GM23338 (cell line): Measurements from ENCODE around the gene TGFBR3. TPM values are rescaled to one million over a fixed set of nuclear protein-coding genes. Genes with fewer than 3 reads are reported as not detected.

Experiments
- ATAC-seq: fragments of 200-7000 bp; cut with Tn5 transposase; 3 replicates; pipeline ENCODE4 v1.9.1; 2020
- DNase-seq: peaks from one replicate; pipeline ENCODE4 v3.0.0-alpha.2; 2015; ENCODE audit warnings: low spot score
- H2AFZ ChIP-seq: fragments of 200-600 bp; sonication (generic); 2 replicates; pipeline ENCODE4 v1.8.0; 2016; ENCODE audit warnings: antibody characterized with exemption, mild to moderate bottlenecking, moderate library complexity
- H3F3A ChIP-seq: fragments of 200-600 bp; sonication (generic); replicated peaks from 2 replicates; pipeline ENCODE4 v1.8.0; 2017; ENCODE audit warnings: antibody characterized with exemption, mixed run types, low read depth
- H3K27ac ChIP-seq: fragments of 200-600 bp; sonication (generic); 2 replicates; pipeline ENCODE4 v1.6.1; 2016; ENCODE audit warnings: low read depth
- H3K27me3 ChIP-seq: fragments of 200-600 bp; sonication (generic); 2 replicates; pipeline ENCODE4 v1.8.0; 2016; ENCODE audit warnings: mild to moderate bottlenecking, mixed run types, moderate library complexity; ENCODE audit not compliant: insufficient read depth
- H3K36me3 ChIP-seq: fragments of 200-600 bp; sonication (generic); 2 replicates; pipeline ENCODE4 v1.8.0; 2016; ENCODE audit warnings: mild to moderate bottlenecking; ENCODE audit not compliant: insufficient read depth
- H3K4me1 ChIP-seq: fragments of 200-600 bp; sonication (generic); 2 replicates; pipeline ENCODE4 v1.8.0; 2016; ENCODE audit warnings: mild to moderate bottlenecking, moderate library complexity; ENCODE audit not compliant: insufficient read depth
- H3K4me2 ChIP-seq: fragments of 200-600 bp; sonication (generic); 2 replicates; pipeline ENCODE4 v1.7.1; 2017; ENCODE audit warnings: mixed run types
- H3K4me3 ChIP-seq: fragments of 200-600 bp; sonication (generic); 2 replicates; pipeline ENCODE4 v1.6.1; 2016; ENCODE audit warnings: mixed run types
- H3K79me2 ChIP-seq: fragments of 200-600 bp; sonication (generic); replicated peaks from 2 replicates; pipeline ENCODE4 v1.8.0; 2017; ENCODE audit warnings: mild to moderate bottlenecking; ENCODE audit not compliant: insufficient read depth
- H3K9me2 ChIP-seq: fragments of 200-600 bp; sonication (generic); 2 replicates; pipeline ENCODE4 v1.8.0; 2017; ENCODE audit not compliant: insufficient read depth
- H4K20me1 ChIP-seq: fragments of 200-600 bp; sonication (generic); replicated peaks from 2 replicates; pipeline ENCODE4 v1.8.0; 2017; ENCODE audit warnings: mild to moderate bottlenecking; ENCODE audit not compliant: insufficient read depth
- H3K27ac Mint-ChIP-seq: 2 replicates; pipeline ENCODE4 v1.8.0; 2020; ENCODE audit warnings: inconsistent platforms, mild to moderate bottlenecking, moderate library complexity, mixed read lengths
- H3K27me3 Mint-ChIP-seq: 3 replicates; pipeline ENCODE4 v1.8.0; 2022; ENCODE audit warnings: low read depth, mild to moderate bottlenecking, moderate library complexity, mixed read lengths, inconsistent platforms; ENCODE audit not compliant: insufficient read depth, poor library complexity
- H3K36me3 Mint-ChIP-seq: 3 replicates; pipeline ENCODE4 v1.8.0; 2021; ENCODE audit warnings: low read depth, mild to moderate bottlenecking, inconsistent platforms, moderate library complexity, mixed read lengths
- H3K4me1 Mint-ChIP-seq: 3 replicates; pipeline ENCODE4 v1.8.0; 2020; ENCODE audit warnings: mild to moderate bottlenecking, inconsistent platforms, mixed read lengths
- H3K4me3 Mint-ChIP-seq: 3 replicates; pipeline ENCODE4 v1.8.0; 2021; ENCODE audit warnings: moderate library complexity, mild to moderate bottlenecking, inconsistent platforms, mixed read lengths
- H3K9me3 Mint-ChIP-seq: 3 replicates; pipeline ENCODE4 v1.8.0; 2020; ENCODE audit warnings: moderate library complexity, mild to moderate bottlenecking, inconsistent platforms, mixed read lengths
- CREB1 ChIP-seq: fragments of 250-450 bp; sonication (Bioruptor Pico); IDR thresholded peaks from 2 replicates; pipeline ENCODE4 v1.5.0; 2020; ENCODE audit warnings: low read depth, mild to moderate bottlenecking, moderate library complexity
- CTCF ChIP-seq, 2 experiments: fragments of 200-600 bp in 1 of 2; sonication (generic) in 1 of 2; conservative IDR thresholded peaks; 2 replicates each; pipeline versions ENCODE4 v1.5.1 to v1.6.1; 2016 to 2017; ENCODE audit warnings: antibody characterized with exemption in 2 of 2, low read depth in 2 of 2, mild to moderate bottlenecking in 2 of 2, moderate library complexity in 1 of 2
- EZH2 ChIP-seq: fragments of 200-600 bp; sonication (generic); IDR thresholded peaks from one replicate; pipeline ENCODE4 v1.8.0; 2017; ENCODE audit warnings: antibody characterized with exemption, mild to moderate bottlenecking, low read depth; ENCODE audit not compliant: unreplicated experiment
- EZH2phosphoT487 ChIP-seq: fragments of 200-600 bp; sonication (generic); IDR thresholded peaks from one replicate; pipeline ENCODE4 v1.8.1; 2018; ENCODE audit warnings: antibody characterized with exemption; ENCODE audit not compliant: unreplicated experiment
- JUNB ChIP-seq: IDR thresholded peaks from one replicate; pipeline ENCODE4 v1.6.1; 2016; ENCODE audit warnings: antibody characterized with exemption; ENCODE audit not compliant: unreplicated experiment
- NANOG ChIP-seq: IDR thresholded peaks from 2 replicates; pipeline ENCODE4 v1.6.1; 2016; ENCODE audit warnings: antibody characterized with exemption, borderline replicate concordance
- POLR2AphosphoS5 ChIP-seq: IDR thresholded peaks from 2 replicates; pipeline ENCODE4 v1.6.1; 2016; ENCODE audit warnings: antibody characterized with exemption, low read depth
- STAT1 ChIP-seq: IDR thresholded peaks from one replicate; pipeline ENCODE4 v1.6.1; 2016; ENCODE audit warnings: antibody characterized with exemption; ENCODE audit not compliant: unreplicated experiment
- ZNF114 ChIP-seq: fragments of 250-450 bp; sonication (Bioruptor Pico); IDR thresholded peaks from 2 replicates; pipeline ENCODE4 v1.5.0; 2020; ENCODE audit warnings: mild to moderate bottlenecking, moderate library complexity
- ZNF331 ChIP-seq: fragments of 250-450 bp; sonication (Bioruptor Pico); IDR thresholded peaks from 2 replicates; pipeline ENCODE4 v1.5.0; 2020; ENCODE audit warnings: low read depth, mild to moderate bottlenecking, moderate library complexity
- polyA plus RNA-seq: library from polyadenylated mRNA; unstranded; fragments of >200 nt; fragmentation: Nextera tagmentation; extraction: Ambion mirVana; gene quantifications from 2 replicates; pipeline ENCODE4 v1.2.1, GENCODE V29; 2016
- total RNA-seq: library from RNA; depleted of rRNA; stranded (reverse); fragments of >200 nt; shearing (Covaris generic); gene quantifications from 2 replicates; pipeline ENCODE4 v1.2.3, GENCODE V29; 2014
- TF ChIP-seq, protein P1 (sequence below): IDR thresholded peaks from 2 replicates; pipeline ENCODE4 v1.6.1; 2016; ENCODE audit warnings: antibody characterized with exemption
- TF ChIP-seq, protein P2 (sequence below): IDR thresholded peaks from one replicate; pipeline ENCODE4 v1.6.1; 2018; ENCODE audit warnings: antibody characterized with exemption; ENCODE audit not compliant: unreplicated experiment
- TF ChIP-seq, protein P3 (sequence below): fragments of 250-450 bp; sonication (Bioruptor Pico); IDR thresholded peaks from 2 replicates; pipeline ENCODE4 v1.5.0; 2020; ENCODE audit warnings: mild to moderate bottlenecking, moderate library complexity

Gene TGFBR3
- total and polyA plus RNA-seq, 2 experiments from 2014 or later = 1.7 to 2.9 TPM

DNA sequence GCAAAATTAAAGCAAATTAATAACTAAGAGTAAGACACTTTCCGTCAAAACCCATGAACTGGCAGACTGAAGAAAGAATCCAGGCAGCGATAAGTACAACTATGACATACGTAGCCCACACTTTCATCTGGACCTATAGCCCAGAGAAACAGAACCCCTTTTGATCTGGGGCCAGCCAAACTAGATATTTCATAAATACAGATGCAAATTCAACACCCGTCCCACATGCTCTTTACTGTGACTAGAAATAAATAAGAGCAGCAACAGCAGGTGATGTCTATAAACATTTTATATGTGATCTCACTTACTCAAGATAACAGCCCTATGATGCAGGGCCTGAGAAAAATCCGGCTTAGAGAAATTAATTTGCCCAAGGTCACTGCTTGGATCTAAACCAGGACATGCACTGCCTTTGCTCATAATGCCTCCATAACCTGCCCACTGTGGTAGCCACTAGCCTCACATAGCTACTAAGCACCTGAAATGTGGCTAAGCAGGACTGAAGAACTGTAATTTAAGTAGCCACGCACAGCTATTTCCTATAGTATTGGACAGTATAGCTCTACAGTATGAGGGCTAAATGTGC lies 130.2 kb downstream of the TGFBR3 start:
- no peak overlapping the region for H2AFZ ChIP-seq
- no peaks in the 10 kb centered on the region for H3K9me3 Mint-ChIP-seq
- no peak for TF ChIP-seq JUNB
- TF ChIP-seq ZNF114 = no peak
- TF ChIP-seq, protein P1, sequence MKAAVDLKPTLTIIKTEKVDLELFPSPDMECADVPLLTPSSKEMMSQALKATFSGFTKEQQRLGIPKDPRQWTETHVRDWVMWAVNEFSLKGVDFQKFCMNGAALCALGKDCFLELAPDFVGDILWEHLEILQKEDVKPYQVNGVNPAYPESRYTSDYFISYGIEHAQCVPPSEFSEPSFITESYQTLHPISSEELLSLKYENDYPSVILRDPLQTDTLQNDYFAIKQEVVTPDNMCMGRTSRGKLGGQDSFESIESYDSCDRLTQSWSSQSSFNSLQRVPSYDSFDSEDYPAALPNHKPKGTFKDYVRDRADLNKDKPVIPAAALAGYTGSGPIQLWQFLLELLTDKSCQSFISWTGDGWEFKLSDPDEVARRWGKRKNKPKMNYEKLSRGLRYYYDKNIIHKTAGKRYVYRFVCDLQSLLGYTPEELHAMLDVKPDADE = no peak
- TF ChIP-seq EZH2 = no peak
- TF ChIP-seq CREB1 (CRISPR knock-in tag) = no peak
- no peak for TF ChIP-seq STAT1
- TF ChIP-seq, protein P2, sequence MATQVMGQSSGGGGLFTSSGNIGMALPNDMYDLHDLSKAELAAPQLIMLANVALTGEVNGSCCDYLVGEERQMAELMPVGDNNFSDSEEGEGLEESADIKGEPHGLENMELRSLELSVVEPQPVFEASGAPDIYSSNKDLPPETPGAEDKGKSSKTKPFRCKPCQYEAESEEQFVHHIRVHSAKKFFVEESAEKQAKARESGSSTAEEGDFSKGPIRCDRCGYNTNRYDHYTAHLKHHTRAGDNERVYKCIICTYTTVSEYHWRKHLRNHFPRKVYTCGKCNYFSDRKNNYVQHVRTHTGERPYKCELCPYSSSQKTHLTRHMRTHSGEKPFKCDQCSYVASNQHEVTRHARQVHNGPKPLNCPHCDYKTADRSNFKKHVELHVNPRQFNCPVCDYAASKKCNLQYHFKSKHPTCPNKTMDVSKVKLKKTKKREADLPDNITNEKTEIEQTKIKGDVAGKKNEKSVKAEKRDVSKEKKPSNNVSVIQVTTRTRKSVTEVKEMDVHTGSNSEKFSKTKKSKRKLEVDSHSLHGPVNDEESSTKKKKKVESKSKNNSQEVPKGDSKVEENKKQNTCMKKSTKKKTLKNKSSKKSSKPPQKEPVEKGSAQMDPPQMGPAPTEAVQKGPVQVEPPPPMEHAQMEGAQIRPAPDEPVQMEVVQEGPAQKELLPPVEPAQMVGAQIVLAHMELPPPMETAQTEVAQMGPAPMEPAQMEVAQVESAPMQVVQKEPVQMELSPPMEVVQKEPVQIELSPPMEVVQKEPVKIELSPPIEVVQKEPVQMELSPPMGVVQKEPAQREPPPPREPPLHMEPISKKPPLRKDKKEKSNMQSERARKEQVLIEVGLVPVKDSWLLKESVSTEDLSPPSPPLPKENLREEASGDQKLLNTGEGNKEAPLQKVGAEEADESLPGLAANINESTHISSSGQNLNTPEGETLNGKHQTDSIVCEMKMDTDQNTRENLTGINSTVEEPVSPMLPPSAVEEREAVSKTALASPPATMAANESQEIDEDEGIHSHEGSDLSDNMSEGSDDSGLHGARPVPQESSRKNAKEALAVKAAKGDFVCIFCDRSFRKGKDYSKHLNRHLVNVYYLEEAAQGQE = no peak
- TF ChIP-seq, protein P3, sequence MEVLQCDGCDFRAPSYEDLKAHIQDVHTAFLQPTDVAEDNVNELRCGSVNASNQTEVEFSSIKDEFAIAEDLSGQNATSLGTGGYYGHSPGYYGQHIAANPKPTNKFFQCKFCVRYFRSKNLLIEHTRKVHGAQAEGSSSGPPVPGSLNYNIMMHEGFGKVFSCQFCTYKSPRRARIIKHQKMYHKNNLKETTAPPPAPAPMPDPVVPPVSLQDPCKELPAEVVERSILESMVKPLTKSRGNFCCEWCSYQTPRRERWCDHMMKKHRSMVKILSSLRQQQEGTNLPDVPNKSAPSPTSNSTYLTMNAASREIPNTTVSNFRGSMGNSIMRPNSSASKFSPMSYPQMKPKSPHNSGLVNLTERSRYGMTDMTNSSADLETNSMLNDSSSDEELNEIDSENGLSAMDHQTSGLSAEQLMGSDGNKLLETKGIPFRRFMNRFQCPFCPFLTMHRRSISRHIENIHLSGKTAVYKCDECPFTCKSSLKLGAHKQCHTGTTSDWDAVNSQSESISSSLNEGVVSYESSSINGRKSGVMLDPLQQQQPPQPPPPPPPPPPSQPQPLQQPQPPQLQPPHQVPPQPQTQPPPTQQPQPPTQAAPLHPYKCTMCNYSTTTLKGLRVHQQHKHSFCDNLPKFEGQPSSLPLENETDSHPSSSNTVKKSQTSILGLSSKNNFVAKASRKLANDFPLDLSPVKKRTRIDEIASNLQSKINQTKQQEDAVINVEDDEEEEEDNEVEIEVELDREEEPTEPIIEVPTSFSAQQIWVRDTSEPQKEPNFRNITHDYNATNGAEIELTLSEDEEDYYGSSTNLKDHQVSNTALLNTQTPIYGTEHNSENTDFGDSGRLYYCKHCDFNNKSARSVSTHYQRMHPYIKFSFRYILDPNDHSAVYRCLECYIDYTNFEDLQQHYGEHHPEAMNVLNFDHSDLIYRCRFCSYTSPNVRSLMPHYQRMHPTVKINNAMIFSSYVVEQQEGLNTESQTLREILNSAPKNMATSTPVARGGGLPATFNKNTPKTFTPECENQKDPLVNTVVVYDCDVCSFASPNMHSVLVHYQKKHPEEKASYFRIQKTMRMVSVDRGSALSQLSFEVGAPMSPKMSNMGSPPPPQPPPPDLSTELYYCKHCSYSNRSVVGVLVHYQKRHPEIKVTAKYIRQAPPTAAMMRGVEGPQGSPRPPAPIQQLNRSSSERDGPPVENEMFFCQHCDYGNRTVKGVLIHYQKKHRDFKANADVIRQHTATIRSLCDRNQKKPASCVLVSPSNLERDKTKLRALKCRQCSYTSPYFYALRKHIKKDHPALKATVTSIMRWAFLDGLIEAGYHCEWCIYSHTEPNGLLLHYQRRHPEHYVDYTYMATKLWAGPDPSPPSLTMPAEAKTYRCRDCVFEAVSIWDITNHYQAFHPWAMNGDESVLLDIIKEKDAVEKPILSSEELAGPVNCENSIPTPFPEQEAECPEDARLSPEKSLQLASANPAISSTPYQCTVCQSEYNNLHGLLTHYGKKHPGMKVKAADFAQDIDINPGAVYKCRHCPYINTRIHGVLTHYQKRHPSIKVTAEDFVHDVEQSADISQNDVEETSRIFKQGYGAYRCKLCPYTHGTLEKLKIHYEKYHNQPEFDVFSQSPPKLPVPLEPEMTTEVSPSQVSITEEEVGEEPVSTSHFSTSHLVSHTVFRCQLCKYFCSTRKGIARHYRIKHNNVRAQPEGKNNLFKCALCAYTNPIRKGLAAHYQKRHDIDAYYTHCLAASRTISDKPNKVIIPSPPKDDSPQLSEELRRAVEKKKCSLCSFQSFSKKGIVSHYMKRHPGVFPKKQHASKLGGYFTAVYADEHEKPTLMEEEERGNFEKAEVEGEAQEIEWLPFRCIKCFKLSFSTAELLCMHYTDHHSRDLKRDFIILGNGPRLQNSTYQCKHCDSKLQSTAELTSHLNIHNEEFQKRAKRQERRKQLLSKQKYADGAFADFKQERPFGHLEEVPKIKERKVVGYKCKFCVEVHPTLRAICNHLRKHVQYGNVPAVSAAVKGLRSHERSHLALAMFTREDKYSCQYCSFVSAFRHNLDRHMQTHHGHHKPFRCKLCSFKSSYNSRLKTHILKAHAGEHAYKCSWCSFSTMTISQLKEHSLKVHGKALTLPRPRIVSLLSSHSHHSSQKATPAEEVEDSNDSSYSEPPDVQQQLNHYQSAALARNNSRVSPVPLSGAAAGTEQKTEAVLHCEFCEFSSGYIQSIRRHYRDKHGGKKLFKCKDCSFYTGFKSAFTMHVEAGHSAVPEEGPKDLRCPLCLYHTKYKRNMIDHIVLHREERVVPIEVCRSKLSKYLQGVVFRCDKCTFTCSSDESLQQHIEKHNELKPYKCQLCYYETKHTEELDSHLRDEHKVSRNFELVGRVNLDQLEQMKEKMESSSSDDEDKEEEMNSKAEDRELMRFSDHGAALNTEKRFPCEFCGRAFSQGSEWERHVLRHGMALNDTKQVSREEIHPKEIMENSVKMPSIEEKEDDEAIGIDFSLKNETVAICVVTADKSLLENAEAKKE (CRISPR knock-in tag) = no peak
- TF ChIP-seq CTCF (conservative IDR thresholded peaks at IDR 0.05; ENCODE audit: low read depth in 2 of 2) = no peak
- TF ChIP-seq ZNF331 (CRISPR knock-in tag) = no peak
- TF ChIP-seq EZH2phosphoT487 = no peak
- TF ChIP-seq POLR2AphosphoS5 = no peak
- no peak for TF ChIP-seq NANOG
- H3K36me3 ChIP-seq = no peaks in the 10 kb centered on the region
- H3F3A ChIP-seq = no peaks in the 10 kb centered on the region
- H4K20me1 ChIP-seq = no peaks in the 10 kb centered on the region
- H3K4me2 ChIP-seq = no peak overlapping the region
- no peaks in the 10 kb centered on the region for H3K79me2 ChIP-seq
- no peaks in the 10 kb centered on the region for H3K4me1 ChIP-seq
- H3K27me3 Mint-ChIP-seq = peaks cover 2% of the 10 kb centered on the region
- ATAC-seq = no peak
- no peak overlapping the region for H3K27ac Mint-ChIP-seq
- H3K36me3 Mint-ChIP-seq = no peaks in the 10 kb centered on the region
- H3K4me1 Mint-ChIP-seq = peaks cover 2% of the 10 kb centered on the region
- H3K4me3 ChIP-seq = no peak overlapping the region
- no peaks in the 10 kb centered on the region for H3K9me2 ChIP-seq
- H3K4me3 Mint-ChIP-seq = no peak overlapping the region
- no peak for DNase-seq
- no peaks in the 10 kb centered on the region for H3K27me3 ChIP-seq
- no peak overlapping the region for H3K27ac ChIP-seq
